ENCODE measurements around the gene ALPL. TPM values are rescaled to one million over a fixed set of nuclear protein-coding genes. Genes with fewer than 3 reads are reported as not detected.

Gene ALPL
- total RNA-seq, 1 donor from 2014 or later = 10.2 TPM

- peaks cover 29% of the 10 kb centered on the region for H3K4me1 ChIP-seq
- H3K27me3 ChIP-seq (ENCODE audit: low read depth) = peaks cover 34% of the 10 kb centered on the region
- DNase-seq = no peak
- no peaks in the 10 kb centered on the region for H3K36me3 ChIP-seq
- intact Hi-C loops (cut with micrococcal nuclease) = no loop called here
- no peak overlapping the region for H3K4me3 ChIP-seq
- peaks cover 3% of the 10 kb centered on the region for H3K9me3 ChIP-seq (replicated peaks)
- no peak for TF ChIP-seq CTCF (IDR thresholded peaks at IDR 0.05; ENCODE audit: borderline replicate concordance)
- H3K27ac ChIP-seq (replicated peaks) = peak overlapping the region; percentile 62
Observed at GRCh38 chr1:21584096-21584495, 74.9 kb downstream of the ALPL start.

GRCh38 chr1:21585037-21585436 is 75.8 kb downstream of the ALPL start:
- peaks cover 34% of the 10 kb centered on the region for H3K27me3 ChIP-seq (ENCODE audit: low read depth)
- H3K4me3 ChIP-seq = no peak overlapping the region
- peaks cover 1% of the 10 kb centered on the region for H3K9me3 ChIP-seq (replicated peaks)
- TF ChIP-seq CTCF (IDR thresholded peaks at IDR 0.05; ENCODE audit: borderline replicate concordance) = no peak
- intact Hi-C loops (cut with micrococcal nuclease) = no loop called here
- H3K27ac ChIP-seq (replicated peaks) = peak overlapping the region; percentile 46
- no peak for DNase-seq
- H3K36me3 ChIP-seq = no peaks in the 10 kb centered on the region
- peaks cover 29% of the 10 kb centered on the region for H3K4me1 ChIP-seq

- intact Hi-C loops (cut with micrococcal nuclease) = no loop called here
- Histone ChIP-seq H3K9me3 (replicated peaks) (no peaks in the 10 kb centered on the region), H3K36me3 (no peaks in the 10 kb centered on the region), H3K4me1 (peaks cover 29% of the 10 kb centered on the region), H3K27me3 (ENCODE audit: low read depth) (peaks cover 41% of the 10 kb centered on the region), H3K4me3 (no peak overlapping the region), H3K27ac (replicated peaks) (peak overlapping the region; percentile 50)
- no peak for DNase-seq
- TF ChIP-seq CTCF (IDR thresholded peaks at IDR 0.05; ENCODE audit: borderline replicate concordance) = no peak
Observed at GRCh38 chr1:21586222-21586621, 77.0 kb downstream of the ALPL start.

- Histone ChIP-seq H3K4me3 (no peak overlapping the region), H3K9me3 (replicated peaks) (no peaks in the 10 kb centered on the region), H3K4me1 (peaks cover 29% of the 10 kb centered on the region), H3K27ac (replicated peaks) (peak overlapping the region; percentile 50), H3K27me3 (ENCODE audit: low read depth) (peaks cover 49% of the 10 kb centered on the region), H3K36me3 (no peaks in the 10 kb centered on the region)
- TF ChIP-seq CTCF (IDR thresholded peaks at IDR 0.05; ENCODE audit: borderline replicate concordance) = no peak
- intact Hi-C loops (cut with micrococcal nuclease) = no loop called here
- DNase-seq = peak; percentile 47
Observed at GRCh38 chr1:21586846-21587601, 77.8 kb downstream of the ALPL start.

- DNase-seq = no peak
- intact Hi-C loops (cut with micrococcal nuclease) = no loop called here
- H3K4me3 ChIP-seq = no peak overlapping the region
- no peak for TF ChIP-seq CTCF (IDR thresholded peaks at IDR 0.05; ENCODE audit: borderline replicate concordance)
- no peaks in the 10 kb centered on the region for H3K9me3 ChIP-seq (replicated peaks)
- peaks cover 54% of the 10 kb centered on the region for H3K27me3 ChIP-seq (ENCODE audit: low read depth)
- H3K27ac ChIP-seq (replicated peaks) = peak overlapping the region; percentile 50
- H3K36me3 ChIP-seq = no peaks in the 10 kb centered on the region
- peaks cover 29% of the 10 kb centered on the region for H3K4me1 ChIP-seq
Observed at GRCh38 chr1:21587602-21587953, 78.4 kb downstream of the ALPL start.

Measured in left ventricle myocardium inferior (tissue), 1 donor.